ENCODE data around the gene TRIM72. TPM values are rescaled to one million over a fixed set of nuclear protein-coding genes. Genes with fewer than 3 reads are reported as not detected.

TRIM72 gene
- total RNA-seq, 1 donor from 2014 or later, result 0.18 TPM

GRCh38 chr16:31183432-31184428 is 30.2 kb upstream of the TRIM72 start:
- peaks cover 66% of the 10 kb centered on the region for H3K4me1 Mint-ChIP-seq (ENCODE audit: unreplicated experiment)
- H3K36me3 Mint-ChIP-seq (ENCODE audit: low read depth, unreplicated experiment), result peaks cover 71% of the 10 kb centered on the region

GRCh38 chr16:31184888-31185287 is 29.0 kb upstream of the TRIM72 start:
- peaks cover 82% of the 10 kb centered on the region for H3K36me3 Mint-ChIP-seq (ENCODE audit: low read depth, unreplicated experiment)
- H3K27ac Mint-ChIP-seq (ENCODE audit: unreplicated experiment), result peak overlapping the region; percentile 77
- H3K4me3 Mint-ChIP-seq (ENCODE audit: unreplicated experiment), result peak overlapping the region; percentile 87
- H3K27me3 Mint-ChIP-seq (ENCODE audit: unreplicated experiment), result peaks cover 34% of the 10 kb centered on the region
- H3K4me1 Mint-ChIP-seq (ENCODE audit: unreplicated experiment), result peaks cover 71% of the 10 kb centered on the region
- no peak for TF ChIP-seq CTCF (IDR thresholded peaks at IDR 0.05; ENCODE audit: unreplicated experiment)
- no peaks in the 10 kb centered on the region for H3K9me3 Mint-ChIP-seq (ENCODE audit: unreplicated experiment)
- no peak for DNase-seq (ENCODE audit: low spot score)

More at GRCh38 chr16:31183432-31184428, 30.2 kb upstream of the TRIM72 start:
- DNase-seq (ENCODE audit: low spot score), result no peak
- no peaks in the 10 kb centered on the region for H3K9me3 Mint-ChIP-seq (ENCODE audit: unreplicated experiment)
- H3K4me3 Mint-ChIP-seq (ENCODE audit: unreplicated experiment), result peak overlapping the region; percentile 98
- H3K27me3 Mint-ChIP-seq (ENCODE audit: unreplicated experiment), result peaks cover 35% of the 10 kb centered on the region
- no peak for TF ChIP-seq CTCF (IDR thresholded peaks at IDR 0.05; ENCODE audit: unreplicated experiment)
- peak overlapping the region; percentile 94 for H3K27ac Mint-ChIP-seq (ENCODE audit: unreplicated experiment)

- no peak for DNase-seq (ENCODE audit: low spot score)
- peak overlapping the region; percentile 87 for H3K4me3 Mint-ChIP-seq (ENCODE audit: unreplicated experiment)
- H3K36me3 Mint-ChIP-seq (ENCODE audit: low read depth, unreplicated experiment), result peaks cover 87% of the 10 kb centered on the region
- H3K9me3 Mint-ChIP-seq (ENCODE audit: unreplicated experiment), result no peaks in the 10 kb centered on the region
- TF ChIP-seq CTCF (IDR thresholded peaks at IDR 0.05; ENCODE audit: unreplicated experiment), result no peak
- H3K27ac Mint-ChIP-seq (ENCODE audit: unreplicated experiment), result peak overlapping the region; percentile 36
- H3K27me3 Mint-ChIP-seq (ENCODE audit: unreplicated experiment), result peaks cover 35% of the 10 kb centered on the region
- H3K4me1 Mint-ChIP-seq (ENCODE audit: unreplicated experiment), result peaks cover 75% of the 10 kb centered on the region
These were observed 28.6 kb upstream of the TRIM72 start for GRCh38 chr16:31185339-31185738.

- peaks cover 81% of the 10 kb centered on the region for H3K4me1 Mint-ChIP-seq (ENCODE audit: unreplicated experiment)
- H3K27me3 Mint-ChIP-seq (ENCODE audit: unreplicated experiment), result peaks cover 34% of the 10 kb centered on the region
- H3K4me3 Mint-ChIP-seq (ENCODE audit: unreplicated experiment), result peak overlapping the region; percentile 64
- peak overlapping the region; percentile 1 for H3K27ac Mint-ChIP-seq (ENCODE audit: unreplicated experiment)
- peaks cover 92% of the 10 kb centered on the region for H3K36me3 Mint-ChIP-seq (ENCODE audit: low read depth, unreplicated experiment)
- H3K9me3 Mint-ChIP-seq (ENCODE audit: unreplicated experiment), result no peaks in the 10 kb centered on the region
- TF ChIP-seq CTCF (IDR thresholded peaks at IDR 0.05; ENCODE audit: unreplicated experiment), result no peak
- DNase-seq (ENCODE audit: low spot score), result no peak
These were observed 27.7 kb upstream of the TRIM72 start for GRCh38 chr16:31186176-31186575.
